ENCODE measurements around the gene AOPEP. TPM values are rescaled to one million over a fixed set of nuclear protein-coding genes. Genes with fewer than 3 reads are reported as not detected.

AOPEP gene
- total RNA-seq, 1 experiment from 2014 or later: 15.0 TPM

DNA sequence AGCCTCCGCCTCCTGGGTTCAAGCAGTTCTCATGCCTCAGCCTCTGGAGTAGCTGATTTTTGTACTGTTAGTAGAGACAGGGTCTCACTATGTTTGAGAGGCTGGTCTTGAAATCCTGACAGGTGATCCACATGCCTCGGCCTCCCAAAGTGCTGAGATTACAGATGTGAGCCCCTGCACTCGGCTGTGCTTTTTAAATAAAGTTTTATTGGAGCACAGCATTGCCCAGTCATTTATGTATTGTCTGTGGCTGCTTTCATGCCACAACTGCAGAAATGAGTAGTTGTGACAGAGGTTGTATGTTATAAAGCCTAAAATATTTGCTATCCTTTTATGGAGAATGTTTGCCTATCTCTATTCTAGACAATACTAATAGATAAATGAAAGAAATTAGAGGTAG lies 169.2 kb downstream of the AOPEP start:
- H4K8ac ChIP-seq (replicated peaks; ENCODE audit: insufficient read length, low read depth, low read length): no peak overlapping the region
- H3K23ac ChIP-seq (ENCODE audit: insufficient read length, low read depth, low read length): no peak overlapping the region
- no peak overlapping the region for H2BK120ac ChIP-seq (ENCODE audit: low read depth, low read length, poor library complexity, severe bottlenecking)

More for the DNA sequence above, 169.2 kb downstream of the AOPEP start:
- Histone ChIP-seq H2BK20ac (ENCODE audit: low read depth, low read length, poor library complexity, severe bottlenecking) (no peak overlapping the region), H3K4me2 (ENCODE audit: insufficient read depth, insufficient read length, low read length) (no peak overlapping the region), H3T11ph (ENCODE audit: low read length) (no peak overlapping the region), H3K79me2 (ENCODE audit: insufficient read depth, low read length) (no peaks in the 10 kb centered on the region), H2AFZ (ENCODE audit: low read length) (no peak overlapping the region), H3K14ac (ENCODE audit: insufficient read depth, low read length) (no peak overlapping the region), H3K56ac (ENCODE audit: insufficient read length, low read depth, low read length) (no peak overlapping the region), H3K4me1 (ENCODE audit: insufficient read depth, low read length) (no peaks in the 10 kb centered on the region), H2BK12ac (ENCODE audit: insufficient read length, low read depth, low read length) (no peak overlapping the region), H2BK15ac (ENCODE audit: low read depth, low read length) (no peak overlapping the region), H3K27me3 (ENCODE audit: insufficient read depth, low read length) (no peaks in the 10 kb centered on the region), H3K9ac (ENCODE audit: extremely low read depth, insufficient read length, low read length) (no peak overlapping the region), H3K4ac (ENCODE audit: low read depth, low read length) (no peak overlapping the region), H3K18ac (ENCODE audit: insufficient read length, low read depth, low read length) (no peak overlapping the region), H4K20me1 (ENCODE audit: control insufficient read depth, insufficient read depth, insufficient read length) (no peaks in the 10 kb centered on the region), H4K5ac (ENCODE audit: insufficient read length, low read depth, low read length) (no peak overlapping the region), H3K79me1 (ENCODE audit: insufficient read depth, low read depth, low read length, poor library complexity, severe bottlenecking) (no peaks in the 10 kb centered on the region), H2BK5ac (ENCODE audit: insufficient read length, low read length) (no peak overlapping the region), H3K23me2 (ENCODE audit: insufficient read length, low read depth, low read length, poor library complexity, severe bottlenecking) (no peaks in the 10 kb centered on the region), H4K91ac (ENCODE audit: insufficient read length, low read depth, low read length) (no peak overlapping the region), H3K27ac (ENCODE audit: insufficient read length, low read depth, low read length) (no peak overlapping the region), H2AK5ac (ENCODE audit: insufficient read length, low read length) (no peak overlapping the region), H3K9me3 (ENCODE audit: control insufficient read depth, low read depth, low read length) (no peaks in the 10 kb centered on the region)
- Mint-ChIP-seq H3K36me3 (ENCODE audit: insufficient read depth in 1 of 3, low read depth in 3 of 3) (peaks cover 1 to 10% (median 5%) of the 10 kb centered on the region in 3 experiments; a peak in 6 of 7 replicates), H3K4me3 (no peak overlapping the region), H3K9me3 (peaks cover 7 to 8% of the 10 kb centered on the region in 2 experiments; a peak in 3 of 5 replicates), H3K27ac (no peak overlapping the region), H3K27me3 (ENCODE audit: low read depth) (no peaks in the 10 kb centered on the region), H3K4me1 (0 out of 4 replicates have a peak, but pooled peaks cover 2 to 3% of the 10 kb centered on the region in 2 experiments)
- no peak for DNase-seq
- no CpG with 5 or more reads among the region's 3 CpGs for WGBS (ENCODE audit: extremely low coverage, insufficient read length, low lambda C conversion rate)
- no peak for TF ChIP-seq CTCF (conservative IDR thresholded peaks at IDR 0.05)
